ENCODE data around the gene RENBP.

RENBP gene

DNA sequence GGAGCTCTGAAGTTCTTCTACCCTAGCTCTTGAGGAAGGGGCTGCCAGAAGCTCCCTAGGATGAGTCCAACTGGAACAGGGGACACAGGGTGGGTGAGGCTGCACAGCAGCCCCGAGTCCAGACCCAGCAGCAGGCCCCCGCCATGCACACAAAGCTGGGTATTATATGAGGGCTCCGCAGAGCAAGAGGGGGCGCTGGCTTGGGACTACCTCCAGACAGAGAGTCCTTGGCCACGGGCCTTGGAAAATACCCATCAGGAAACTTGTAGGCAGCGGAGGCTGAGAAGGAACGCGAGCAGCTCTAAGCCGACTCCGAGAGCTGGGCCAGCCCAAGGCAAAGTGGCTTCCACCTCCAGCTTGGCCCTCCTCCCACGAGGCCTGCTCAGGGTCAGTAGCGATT, 19.1 kb upstream of the RENBP start:
- Histone ChIP-seq H4K20me1 (ENCODE audit: insufficient read depth, low read length) (peaks cover 23% of the 10 kb centered on the region), H3K4me2 (ENCODE audit: low read depth, low read length) (no peak overlapping the region), H3K4me3 (ENCODE audit: low read length) (no peak overlapping the region), H3K27ac (ENCODE audit: low read length) (no peak overlapping the region), H2AFZ (ENCODE audit: low read length) (no peak overlapping the region), H3K79me2 (ENCODE audit: low read length) (peaks cover 77% of the 10 kb centered on the region), H3F3A (ENCODE audit: insufficient read depth, low read length) (0 out of 2 replicates have a peak, but pooled peaks cover 4% of the 10 kb centered on the region), H3K9me3 (replicated peaks; ENCODE audit: insufficient read depth, low read length) (no peaks in the 10 kb centered on the region), H3K4me1 (ENCODE audit: low read length) (peaks cover 15% of the 10 kb centered on the region; the same call in 1 of the 2 replicates), H3K36me3 (replicated peaks; ENCODE audit: insufficient read depth, low read length) (no peaks in the 10 kb centered on the region; the same call in 1 of the 2 replicates), H3K9me2 (replicated peaks; ENCODE audit: insufficient read depth, low read length) (no peaks in the 10 kb centered on the region), H3K27me3 (replicated peaks; ENCODE audit: insufficient read depth, low read length) (no peaks in the 10 kb centered on the region), H3K9ac (ENCODE audit: low read length) (no peak overlapping the region)
- TF ChIP-seq, protein P1, sequence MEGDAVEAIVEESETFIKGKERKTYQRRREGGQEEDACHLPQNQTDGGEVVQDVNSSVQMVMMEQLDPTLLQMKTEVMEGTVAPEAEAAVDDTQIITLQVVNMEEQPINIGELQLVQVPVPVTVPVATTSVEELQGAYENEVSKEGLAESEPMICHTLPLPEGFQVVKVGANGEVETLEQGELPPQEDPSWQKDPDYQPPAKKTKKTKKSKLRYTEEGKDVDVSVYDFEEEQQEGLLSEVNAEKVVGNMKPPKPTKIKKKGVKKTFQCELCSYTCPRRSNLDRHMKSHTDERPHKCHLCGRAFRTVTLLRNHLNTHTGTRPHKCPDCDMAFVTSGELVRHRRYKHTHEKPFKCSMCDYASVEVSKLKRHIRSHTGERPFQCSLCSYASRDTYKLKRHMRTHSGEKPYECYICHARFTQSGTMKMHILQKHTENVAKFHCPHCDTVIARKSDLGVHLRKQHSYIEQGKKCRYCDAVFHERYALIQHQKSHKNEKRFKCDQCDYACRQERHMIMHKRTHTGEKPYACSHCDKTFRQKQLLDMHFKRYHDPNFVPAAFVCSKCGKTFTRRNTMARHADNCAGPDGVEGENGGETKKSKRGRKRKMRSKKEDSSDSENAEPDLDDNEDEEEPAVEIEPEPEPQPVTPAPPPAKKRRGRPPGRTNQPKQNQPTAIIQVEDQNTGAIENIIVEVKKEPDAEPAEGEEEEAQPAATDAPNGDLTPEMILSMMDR (IDR thresholded peaks at IDR 0.05; ENCODE audit: low read length): no peak
- no peak for TF ChIP-seq EZH2phosphoT487 (IDR thresholded peaks at IDR 0.05; ENCODE audit: low read length)
- TF ChIP-seq EZH2 (optimal IDR thresholded peaks at IDR 0.05; ENCODE audit: low read depth, low read length): no peak
- DNase-seq: no peak

DNA sequence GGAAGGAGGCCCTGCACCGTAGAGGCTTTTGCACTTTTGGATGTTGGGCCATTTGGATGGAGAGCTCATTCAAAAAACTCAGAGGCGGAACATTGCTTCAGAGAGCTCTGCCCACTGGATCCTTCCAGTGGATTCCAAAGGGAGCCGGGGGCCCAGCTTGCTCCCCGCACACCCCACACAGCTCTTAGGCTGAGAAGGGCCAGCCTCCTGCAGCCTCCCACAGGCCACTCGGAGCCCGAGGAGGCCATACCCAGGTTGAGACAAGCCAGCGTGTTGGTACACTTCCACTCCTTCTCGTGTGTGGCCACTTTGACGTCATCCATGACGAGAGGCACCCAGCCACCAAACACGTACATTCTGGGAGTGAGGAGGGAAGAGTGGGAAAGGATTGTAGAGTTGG, 16.8 kb upstream of the RENBP start:
- Histone ChIP-seq H3K36me3 (replicated peaks; ENCODE audit: insufficient read depth, low read length) (no peaks in the 10 kb centered on the region; the same call in 1 of the 2 replicates), H4K20me1 (ENCODE audit: insufficient read depth, low read length) (peaks cover 10% of the 10 kb centered on the region)

DNA sequence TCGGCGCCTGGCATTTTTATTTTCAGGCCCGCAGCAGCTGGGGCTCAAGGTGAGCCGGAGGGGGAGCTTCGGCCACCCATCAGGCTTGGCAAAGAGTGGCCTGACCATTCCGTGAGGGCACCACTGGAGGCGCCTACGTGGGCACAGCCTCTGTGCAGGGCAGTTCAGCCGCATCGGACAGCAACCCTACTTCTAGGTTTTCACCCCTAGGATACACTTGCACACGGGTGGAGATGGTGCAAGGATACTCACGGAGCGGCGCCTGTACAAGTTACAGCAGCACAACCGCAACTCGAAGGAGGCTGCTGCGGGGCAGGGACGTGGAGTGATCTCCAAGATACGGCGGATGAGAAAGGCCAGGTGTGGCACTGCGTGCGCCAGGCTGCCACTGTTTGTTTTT, 16.3 kb upstream of the RENBP start:
- no peak overlapping the region for H3K4me3 ChIP-seq (ENCODE audit: low read length)
- H3K27ac ChIP-seq (ENCODE audit: low read length): no peak overlapping the region
- peaks cover 49% of the 10 kb centered on the region for H3K79me2 ChIP-seq (ENCODE audit: low read length)
- H3K9me3 ChIP-seq (replicated peaks; ENCODE audit: insufficient read depth, low read length): no peaks in the 10 kb centered on the region
- H3K9ac ChIP-seq (ENCODE audit: low read length): no peak overlapping the region
- no peaks in the 10 kb centered on the region for H3K9me2 ChIP-seq (replicated peaks; ENCODE audit: insufficient read depth, low read length)
- H4K20me1 ChIP-seq (ENCODE audit: insufficient read depth, low read length): peaks cover 6% of the 10 kb centered on the region; the same call in 1 of the 2 replicates
- H3K4me1 ChIP-seq (ENCODE audit: low read length): no peaks in the 10 kb centered on the region
- H3K27me3 ChIP-seq (replicated peaks; ENCODE audit: insufficient read depth, low read length): no peaks in the 10 kb centered on the region
- no peaks in the 10 kb centered on the region; the same call in 1 of the 2 replicates for H3K36me3 ChIP-seq (replicated peaks; ENCODE audit: insufficient read depth, low read length)
- no peaks in the 10 kb centered on the region for H3F3A ChIP-seq (ENCODE audit: insufficient read depth, low read length)
- DNase-seq: no peak
- TF ChIP-seq EZH2 (optimal IDR thresholded peaks at IDR 0.05; ENCODE audit: low read depth, low read length) (no peak), EZH2phosphoT487 (IDR thresholded peaks at IDR 0.05; ENCODE audit: low read length) (no peak)
- TF ChIP-seq, protein P1 (IDR thresholded peaks at IDR 0.05; ENCODE audit: low read length): no peak
- no peak overlapping the region for H3K4me2 ChIP-seq (ENCODE audit: low read depth, low read length)
- H2AFZ ChIP-seq (ENCODE audit: low read length): no peak overlapping the region

More for the DNA sequence above, 16.8 kb upstream of the RENBP start:
- H3K4me2 ChIP-seq (ENCODE audit: low read depth, low read length): no peak overlapping the region
- TF ChIP-seq, protein P1 (IDR thresholded peaks at IDR 0.05; ENCODE audit: low read length): no peak
- no peak for TF ChIP-seq EZH2phosphoT487 (IDR thresholded peaks at IDR 0.05; ENCODE audit: low read length)
- no peak for TF ChIP-seq EZH2 (optimal IDR thresholded peaks at IDR 0.05; ENCODE audit: low read depth, low read length)
- H3K9ac ChIP-seq (ENCODE audit: low read length): no peak overlapping the region
- no peaks in the 10 kb centered on the region for H3F3A ChIP-seq (ENCODE audit: insufficient read depth, low read length)
- H3K4me1 ChIP-seq (ENCODE audit: low read length): no peaks in the 10 kb centered on the region
- no peak overlapping the region for H3K4me3 ChIP-seq (ENCODE audit: low read length)
- H3K27ac ChIP-seq (ENCODE audit: low read length): no peak overlapping the region
- H3K27me3 ChIP-seq (replicated peaks; ENCODE audit: insufficient read depth, low read length): no peaks in the 10 kb centered on the region
- DNase-seq: no peak
- H3K79me2 ChIP-seq (ENCODE audit: low read length): peaks cover 54% of the 10 kb centered on the region
- no peaks in the 10 kb centered on the region for H3K9me3 ChIP-seq (replicated peaks; ENCODE audit: insufficient read depth, low read length)
- H2AFZ ChIP-seq (ENCODE audit: low read length): no peak overlapping the region
- no peaks in the 10 kb centered on the region for H3K9me2 ChIP-seq (replicated peaks; ENCODE audit: insufficient read depth, low read length)

All from MM.1S (cell line).